ENCODE measurements around the gene MAPKAPK3. TPM values are rescaled to one million over a fixed set of nuclear protein-coding genes. Genes with fewer than 3 reads are reported as not detected.

Gene MAPKAPK3
- total RNA-seq, result 100 to 1,000 TPM; 159 to 161 TPM

GRCh38 chr3:50617096-50617791, at the start of gene MAPKAPK3:
Gene MAPKAPK3, plus strand, starts transcription at chr3:50617151. Its CDS starts 415 bp downstream, at chr3:50617566.

GRCh38 chr3:50567386-50568167, 49.4 kb upstream of the MAPKAPK3 start, which contains the start of gene C3orf18:
Gene C3orf18, minus strand, starts transcription at chr3:50567747. Its CDS starts 2,048 bp downstream, at chr3:50565699.

GRCh38 chr3:50568947-50569749, 47.8 kb upstream of the MAPKAPK3 start, which contains the start of gene HEMK1:
Gene HEMK1, plus strand, starts transcription at chr3:50569522. Its CDS starts 1,583 bp downstream, at chr3:50571105.

GRCh38 chr3:50611464-50612233, 5.3 kb upstream of the MAPKAPK3 start, which contains the start of gene CISH:
Gene CISH, minus strand, starts transcription at chr3:50611774. Its CDS starts 124 bp downstream, at chr3:50611650.

GRCh38 chr3:50674349-50675178, 57.6 kb downstream of the MAPKAPK3 start, which contains the start of gene DOCK3:
Gene DOCK3, plus strand, starts transcription at chr3:50674927. Its CDS starts 337 bp downstream, at chr3:50675264.

Small RNAs within 50 kb of the gene (microRNA-seq; reads per million reads assigned to microRNA genes)
- 1.3 reads per million for gene MIR4787 (ENCODE audit: borderline microRNAs expressed, borderline replicate concordance)

Other genes with a start within 250 kb of the MAPKAPK3 start
- under 1 TPM; 0.60 to 0.63 TPM for gene CACNA2D2, start 113.5 kb upstream of the MAPKAPK3 start, total RNA-seq
- gene C3orf18, start 49.4 kb upstream of the MAPKAPK3 start, total RNA-seq, result 10 to 100 TPM; 39.0 to 39.2 TPM
- 10 to 100 TPM; 77.1 to 80.0 TPM for gene HEMK1, start 47.6 kb upstream of the MAPKAPK3 start, total RNA-seq
- gene CISH, start 5.4 kb upstream of the MAPKAPK3 start, total RNA-seq, result 100 to 1,000 TPM; 389 to 398 TPM
- gene DOCK3, start 57.8 kb downstream of the MAPKAPK3 start, total RNA-seq, result 1 to 10 TPM; 1.4 to 1.5 TPM

Data from activated naive CD4-positive, alpha-beta T cell treated with anti-CD3 and anti-CD28 coated beads, Interleukin-2, amount 10 ng/mL, durations not matched to agents 5 hours and 36 hours (primary cell).